GM12878 (cell line): ENCODE measurements around the gene CCDC170. TPM values are rescaled to one million over a fixed set of nuclear protein-coding genes. Genes with fewer than 3 reads are reported as not detected.

Source experiments
- ATAC-seq: fragments of 200-7000 bp; cut with Tn5 transposase; 3 replicates; pipeline ENCODE4 v1.9.1; 2020; ENCODE audit warnings: mild to moderate bottlenecking, moderate library complexity
- BruUV-seq: library from RNA; stranded (reverse); fragments of 400-500 nt; replicated peaks from 2 replicates; lab custom pipeline; 2021; lab: Mats Ljungman, UMichigan
- CTCF ChIA-PET: fragments of 300-600 bp; sonication (Branson Sonifier 250); formaldehyde crosslinking; extraction: SDS; loops from one replicate; lab custom pipeline; 2021; ENCODE audit warnings: inconsistent platforms; lab: Yijun Ruan, JAX
- POLR2A ChIA-PET: fragments of 350-600 bp; formaldehyde crosslinking; extraction: SDS; loops from one replicate; lab custom pipeline; 2021; ENCODE audit warnings: inconsistent platforms; lab: Charles Lee
- RAD21 ChIA-PET: fragments of 300-600 bp; sonication (Branson Sonifier 250); formaldehyde crosslinking; loops from one replicate; lab custom pipeline; 2023; ENCODE audit warnings: antibody characterized with exemption; ENCODE audit not compliant: unreplicated experiment; lab: Charles Lee
- SMC1A ChIA-PET: fragments of 300-600 bp; sonication (Branson Sonifier 250); formaldehyde crosslinking; loops from one replicate; lab custom pipeline; 2023; ENCODE audit not compliant: unreplicated experiment, uncharacterized antibody; lab: Charles Lee
- DNase-seq: peaks from one replicate; pipeline ENCODE4 v3.0.0-alpha.2; 2011; ENCODE audit warnings: low read depth, low spot score
- FAIRE-seq: peaks from 3 replicates; lab custom pipeline; 2011; peaks lifted over from hg19 to GRCh38; lab: Jason Lieb, UNC
- H2AFZ ChIP-seq: 2 replicates; pipeline ENCODE4 v1.6.0; 2011; ENCODE audit warnings: low read depth, low read length, control low read depth; ENCODE audit not compliant: control insufficient read depth
- H3K27ac ChIP-seq: 2 replicates; pipeline ENCODE4 v1.5.1; 2011; ENCODE audit warnings: control low read depth; ENCODE audit not compliant: control insufficient read depth, insufficient read depth
- H3K27me3 ChIP-seq, 2 experiments: replicated peaks in 1 of 2; 2 replicates each; pipeline versions ENCODE4 v1.6.0 to v1.6.1; 2011; ENCODE audit warnings: low read length in 1 of 2; ENCODE audit not compliant: control insufficient read depth in 2 of 2, insufficient read depth in 2 of 2
- H3K36me3 ChIP-seq, 2 experiments: 2 replicates each; pipeline ENCODE4 v1.5.1; 2011; ENCODE audit warnings: low read length in 1 of 2; ENCODE audit not compliant: control insufficient read depth in 2 of 2, insufficient read depth in 2 of 2
- H3K4me1 ChIP-seq: 2 replicates; pipeline ENCODE4 v1.6.1; 2011; ENCODE audit warnings: mild to moderate bottlenecking, low read length, moderate library complexity, mixed read lengths; ENCODE audit not compliant: control insufficient read depth, insufficient read depth
- H3K4me2 ChIP-seq: 2 replicates; pipeline ENCODE4 v1.6.0; 2011; ENCODE audit warnings: control low read depth; ENCODE audit not compliant: control insufficient read depth, insufficient read depth
- H3K4me3 ChIP-seq: fragments of 200-600 bp; sonication (generic); 2 replicates; pipeline ENCODE4 v1.5.1; 2016
- H3K79me2 ChIP-seq: 2 replicates; pipeline ENCODE4 v1.6.0; 2011; ENCODE audit warnings: low read length; ENCODE audit not compliant: control insufficient read depth, insufficient read depth
- H3K9ac ChIP-seq: 2 replicates; pipeline ENCODE4 v1.8.0; 2011; ENCODE audit warnings: low read length, control low read depth, mixed read lengths; ENCODE audit not compliant: control insufficient read depth, insufficient read depth
- H3K9me3 ChIP-seq: replicated peaks from 3 replicates; pipeline ENCODE4 v1.5.1; 2011; ENCODE audit warnings: mild to moderate bottlenecking, low read length; ENCODE audit not compliant: control insufficient read depth, insufficient read depth
- H4K20me1 ChIP-seq: 2 replicates; pipeline ENCODE4 v1.6.0; 2011; ENCODE audit not compliant: control insufficient read depth, insufficient read depth
- BRCA1 ChIP-seq: IDR thresholded peaks from 2 replicates; pipeline ENCODE4 v1.6.1; 2011; ENCODE audit warnings: low read depth, low read length, improper control_type of control experiment
- EED ChIP-seq: sonication (generic); IDR thresholded peaks from 2 replicates; pipeline ENCODE4 v1.6.1; 2016; ENCODE audit warnings: antibody characterized with exemption, low read depth
- ELK1 ChIP-seq: IDR thresholded peaks from 2 replicates; pipeline ENCODE4 v1.6.1; 2012; ENCODE audit warnings: low read depth, low read length, improper control_type of control experiment
- FOXK2 ChIP-seq: fragments of 450-650 bp; IDR thresholded peaks from 2 replicates; pipeline ENCODE4 v1.6.1; 2017; ENCODE audit warnings: mild to moderate bottlenecking, moderate library complexity
- JUNB ChIP-seq: IDR thresholded peaks from 2 replicates; pipeline ENCODE4 v1.6.1; 2016; ENCODE audit warnings: antibody characterized with exemption, mild to moderate bottlenecking
- SREBF1 ChIP-seq: IDR thresholded peaks from 2 replicates; pipeline ENCODE4 v1.6.1; 2012; ENCODE audit warnings: mild to moderate bottlenecking, low read length
- SRF ChIP-seq, 2 experiments: IDR thresholded peaks; 2 replicates each; pipeline ENCODE4 v1.6.1; 2011; ENCODE audit warnings: low read depth in 2 of 2, low read length in 2 of 2, mild to moderate bottlenecking in 1 of 2, moderate library complexity in 1 of 2
- TARDBP ChIP-seq: IDR thresholded peaks from 2 replicates; pipeline ENCODE4 v1.6.1; 2016; ENCODE audit warnings: borderline replicate concordance
- TBL1XR1 ChIP-seq: IDR thresholded peaks from 2 replicates; pipeline ENCODE4 v1.6.1; 2012; ENCODE audit warnings: low read depth, low read length, improper control_type of control experiment
- WGBS: methylation state at CpG from one replicate; pipeline ENCODE4 v1.1.6; 2016; ENCODE audit warnings: low lambda C conversion rate; ENCODE audit not compliant: insufficient replicate concordance, insufficient coverage; ENCODE audit errors: missing lambda C conversion rate; 5-methylcytosine and 5-hydroxymethylcytosine counted together
- in situ Hi-C: fragments of 300-500 bp; cut with MboI; formaldehyde crosslinking; loops from 9 replicates; pipeline ENCODE4 v1.14.3; 2018; ENCODE audit warnings: mixed read lengths
- intact Hi-C: fragments of 100-400 bp; cut with micrococcal nuclease; formaldehyde crosslinking; loops from one replicate; pipeline ENCODE4 v1.14.2; 2022; ENCODE audit not compliant: unreplicated experiment
- polyA plus RNA-seq, 11 experiments: library from polyadenylated mRNA; depleted of rRNA in 4 of 11; unstranded in 6 of 11; stranded (reverse) in 5 of 11; fragments of >200 nt; fragmentation: Nextera tagmentation in 4 of 11; fragmentation: Illumina TruSeq in 1 of 11; extraction: Ambion mirVana in 4 of 11; extraction: Trizol in 1 of 11; gene quantifications; 1 replicate in 1 of 11; 2 replicates in 10 of 11; pipeline versions ENCODE4 v1.2.1 to v1.2.3, GENCODE V29; 2011 to 2016; ENCODE audit warnings: inconsistent platforms in 2 of 11, missing spikeins in 2 of 11, low read depth in 1 of 11
- total RNA-seq, 4 experiments: library from RNA; depleted of rRNA in 3 of 4; stranded (reverse); fragments of >200 nt in 3 of 4; fragmentation: Illumina TruSeq in 1 of 4; extraction: Trizol in 1 of 4; gene quantifications; 2 replicates each; pipeline versions ENCODE4 v1.2.1 to v1.2.3, GENCODE V29; 2013 to 2021

Gene CCDC170
- total and polyA plus RNA-seq, 10 of the 15 experiments (the other 5 are each of a cell fraction or from before 2014, with no cell fraction given), result not detected

GRCh38 chr6:151445482-151445881 lies 48.3 kb upstream of the CCDC170 start:
- in situ Hi-C loops, result loop anchor here (25.0 kb wide), 1 partner anchor 1542 kb away; the partner anchor contains the start of gene FBXO5
- H3K9me3 ChIP-seq, result no peaks in the 10 kb centered on the region
- H2AFZ ChIP-seq, result no peak overlapping the region
- TF ChIP-seq ELK1 (no peak), SREBF1 (no peak), FOXK2 (no peak), TARDBP (no peak)
- TF ChIP-seq, all 136 proteins: peak for 0
- CTCF ChIA-PET, result interaction anchor here (1.0 to 1.4 kb wide), 3 partner anchors 9 to 121 kb away, joined by 3 to 4 read pairs (median 4); no protein-coding TSS in a partner anchor
- ATAC-seq (no peak), FAIRE-seq (no peak), DNase-seq (no peak)
- no TSS peak for BruUV-seq
- Histone ChIP-seq H3K4me2 (no peak overlapping the region), H3K27me3 (no peaks in the 10 kb centered on the region), H3K4me1 (peaks cover 8% of the 10 kb centered on the region), H3K4me3 (no peak overlapping the region), H3K36me3 (peaks cover 0 to 6% of the 10 kb centered on the region in 2 experiments; a peak in 3 of 4 replicates), H4K20me1 (no peaks in the 10 kb centered on the region), H3K79me2 (peaks cover 25% of the 10 kb centered on the region), H3K9ac (no peak overlapping the region), H3K27ac (no peak overlapping the region)
- RAD21 ChIA-PET, result no interaction called here
- SMC1A ChIA-PET, result interaction anchor here (0.8 to 1.3 kb wide), 3 partner anchors 9 to 55 kb away, joined by 3 to 4 read pairs (median 3); no protein-coding TSS in a partner anchor
- POLR2A ChIA-PET, result no interaction called here
- intact Hi-C loops, result loop anchor here (10.0 kb wide), 1 partner anchor 819 kb away; no protein-coding TSS in a partner anchor
- 84% methylated on average over 5 of the region's 5 CpGs for WGBS

- no peaks in the 10 kb centered on the region for H3K27me3 ChIP-seq
- peaks cover 21% of the 10 kb centered on the region for H3K79me2 ChIP-seq
- in situ Hi-C loops, result loop anchor here (25.0 kb wide), 1 partner anchor 1540 kb away; the partner anchor contains the start of gene FBXO5
- TF ChIP-seq TBL1XR1 (no peak), SRF (IDR thresholded peaks at IDR 0.05; ENCODE audit: low read depth in 2 of 2, low read length in 2 of 2) (no peak), EED (no peak), BRCA1 (no peak), JUNB (no peak)
- ATAC-seq (no peak), DNase-seq (no peak), FAIRE-seq (no peak)
- BruUV-seq, result no TSS peak
- no peaks in the 10 kb centered on the region for H3K4me1 ChIP-seq
- SMC1A ChIA-PET, result interaction anchor here (1.1 to 1.8 kb wide), 3 partner anchors 8 to 58 kb away, joined by 3 to 5 read pairs (median 3); no protein-coding TSS in a partner anchor
- POLR2A ChIA-PET, result no interaction called here
- no peak overlapping the region for H2AFZ ChIP-seq
- no peaks in the 10 kb centered on the region for H4K20me1 ChIP-seq
- WGBS, result 86% methylated on average over 4 of the region's 4 CpGs
- H3K4me2 ChIP-seq, result no peak overlapping the region
- no peak overlapping the region for H3K9ac ChIP-seq
- CTCF ChIA-PET, result interaction anchor here (1.3 kb wide), 1 partner anchor 111 kb away, joined by 3 read pairs; no protein-coding TSS in a partner anchor
- H3K27ac ChIP-seq, result no peak overlapping the region
- no peaks in the 10 kb centered on the region for H3K9me3 ChIP-seq
- H3K36me3 ChIP-seq, result peaks cover 0 to 6% of the 10 kb centered on the region in 2 experiments; a peak in 3 of 4 replicates
- intact Hi-C loops, result loop anchor here (10.0 kb wide), 1 partner anchor 818 kb away; no protein-coding TSS in a partner anchor
- H3K4me3 ChIP-seq, result no peak overlapping the region
- RAD21 ChIA-PET, result interaction anchor here (0.6 kb wide), 1 partner anchor 713 kb away, joined by 3 read pairs; no protein-coding TSS in a partner anchor
These were observed 46.6 kb upstream of the CCDC170 start for GRCh38 chr6:151447237-151447636.
